Trophoblast cell (in vitro differentiated cells and primary cell): ENCODE measurements around the gene NELFA.
A peak's percentile ranks its signal among the peaks of the same experiment; 100 is the strongest.

Experiments
- DNase-seq, 2 donors: peaks; one replicate each; pipeline ENCODE4 v3.0.0-alpha.2; 2016
- H2AFZ ChIP-seq: 2 replicates; pipeline ENCODE4 v1.6.1; 2013; ENCODE audit warnings: low read length, moderate library complexity, mild to moderate bottlenecking; ENCODE audit not compliant: insufficient read depth, poor library complexity
- H2AK5ac ChIP-seq: 2 replicates; pipeline ENCODE4 v1.6.1; 2013; ENCODE audit warnings: mild to moderate bottlenecking, low read length
- H2BK120ac ChIP-seq: 2 replicates; pipeline ENCODE4 v1.6.1; 2013; ENCODE audit warnings: low read length, mild to moderate bottlenecking, moderate library complexity; ENCODE audit not compliant: insufficient read depth, poor library complexity
- H2BK12ac ChIP-seq: 2 replicates; pipeline ENCODE4 v1.6.1; 2013; ENCODE audit warnings: mild to moderate bottlenecking, low read length, moderate library complexity
- H2BK5ac ChIP-seq: 2 replicates; pipeline ENCODE4 v1.6.1; 2013; ENCODE audit warnings: low read length, low read depth, moderate library complexity, mild to moderate bottlenecking; ENCODE audit not compliant: poor library complexity
- H3K14ac ChIP-seq: 2 replicates; pipeline ENCODE4 v1.6.1; 2013; ENCODE audit warnings: mild to moderate bottlenecking, low read length
- H3K18ac ChIP-seq: 2 replicates; pipeline ENCODE4 v1.6.1; 2013; ENCODE audit warnings: mild to moderate bottlenecking, low read length
- H3K23ac ChIP-seq: 2 replicates; pipeline ENCODE4 v1.6.1; 2013; ENCODE audit warnings: low read length
- H3K27ac ChIP-seq: 2 replicates; pipeline ENCODE4 v1.5.1; 2013; ENCODE audit warnings: low read depth, mild to moderate bottlenecking, inconsistent platforms, low read length, moderate library complexity
- H3K27me3 ChIP-seq: 2 replicates; pipeline ENCODE4 v1.6.1; 2013; ENCODE audit warnings: inconsistent platforms, mild to moderate bottlenecking, low read length, moderate library complexity; ENCODE audit not compliant: insufficient read depth
- H3K36me3 ChIP-seq, 2 experiments: 1 replicate in 1 of 2; 2 replicates in 1 of 2; pipeline ENCODE4 v1.6.1; 2013; ENCODE audit warnings: low read length in 2 of 2, mild to moderate bottlenecking in 2 of 2, moderate library complexity in 1 of 2; ENCODE audit not compliant: insufficient read depth in 2 of 2, control insufficient read depth in 1 of 2
- H3K4ac ChIP-seq: 2 replicates; pipeline ENCODE4 v1.6.1; 2013; ENCODE audit warnings: low read depth, mild to moderate bottlenecking, low read length, moderate library complexity
- H3K4me1 ChIP-seq, 2 experiments: 1 replicate in 1 of 2; 2 replicates in 1 of 2; pipeline ENCODE4 v1.6.1; 2013; ENCODE audit warnings: low read length in 2 of 2, mild to moderate bottlenecking in 2 of 2, moderate library complexity in 1 of 2; ENCODE audit not compliant: insufficient read depth in 2 of 2, control insufficient read depth in 1 of 2
- H3K4me2 ChIP-seq: 2 replicates; pipeline ENCODE4 v1.6.1; 2013; ENCODE audit warnings: inconsistent platforms, mild to moderate bottlenecking, low read length, moderate library complexity
- H3K4me3 ChIP-seq: 2 replicates; pipeline ENCODE4 v1.5.1; 2013; ENCODE audit warnings: mild to moderate bottlenecking, low read depth, low read length, inconsistent platforms
- H3K79me1 ChIP-seq: one replicate; pipeline ENCODE4 v1.6.1; 2013; ENCODE audit warnings: low read length
- H3K79me2 ChIP-seq: 2 replicates; pipeline ENCODE4 v1.6.1; 2013; ENCODE audit warnings: low read length, mild to moderate bottlenecking; ENCODE audit not compliant: control insufficient read depth, insufficient read depth, poor library complexity
- H3K9ac ChIP-seq: 2 replicates; pipeline ENCODE4 v1.6.1; 2013; ENCODE audit warnings: mild to moderate bottlenecking, low read length
- H3K9me3 ChIP-seq: 2 replicates; pipeline ENCODE4 v1.6.1; 2013; ENCODE audit warnings: low read depth, mild to moderate bottlenecking, control low read depth, inconsistent platforms, low read length; ENCODE audit not compliant: insufficient read depth
- H4K12ac ChIP-seq: 2 replicates; pipeline ENCODE4 v1.6.1; 2013; ENCODE audit warnings: low read depth, mild to moderate bottlenecking, low read length, moderate library complexity
- H4K8ac ChIP-seq: 2 replicates; pipeline ENCODE4 v1.6.1; 2013; ENCODE audit warnings: low read depth, mild to moderate bottlenecking, low read length, moderate library complexity
- H4K91ac ChIP-seq: one replicate; pipeline ENCODE4 v1.6.1; 2013; ENCODE audit warnings: low read depth, mild to moderate bottlenecking, low read length, moderate library complexity
- WGBS: extraction: QIAGEN DNeasy Blood & Tissue Kit; methylation state at CpG from one replicate; pipeline ENCODE4 v1.1.7; 2013; ENCODE audit warnings: missing lambda C conversion rate; ENCODE audit not compliant: insufficient read length, insufficient coverage; ENCODE audit errors: extremely low coverage; 5-methylcytosine and 5-hydroxymethylcytosine counted together

The NELFA gene

DNA sequence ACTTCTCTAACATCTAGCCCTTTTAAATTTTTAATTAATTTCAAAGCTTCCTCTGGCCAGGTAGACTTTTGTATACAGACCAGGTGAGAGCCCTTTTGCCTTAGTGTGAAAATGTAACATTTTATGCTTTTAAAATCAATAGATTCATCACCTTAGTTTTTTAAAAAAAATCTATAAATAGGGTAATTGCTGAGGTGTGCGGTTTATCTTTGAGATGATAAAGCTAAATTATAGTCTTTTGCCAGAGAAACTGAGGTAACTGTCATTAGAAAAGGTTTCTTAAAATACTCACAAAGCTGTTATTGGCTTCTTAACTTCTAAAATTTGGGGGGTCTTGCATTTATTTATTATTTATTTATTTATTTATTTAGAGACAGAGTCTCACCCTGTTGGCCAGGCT lies 62.9 kb downstream of the NELFA start:
- Histone ChIP-seq H3K79me2 (no peaks in the 10 kb centered on the region), H3K18ac (no peak overlapping the region), H3K4ac (no peak overlapping the region), H3K36me3 (peaks cover 17 to 21% of the 10 kb centered on the region in 2 experiments), H4K91ac (no peak overlapping the region), H4K8ac (no peak overlapping the region), H4K12ac (no peak overlapping the region), H2BK120ac (no peak overlapping the region), H2AFZ (no peak overlapping the region), H3K79me1 (no peaks in the 10 kb centered on the region), H3K9ac (no peak overlapping the region), H3K23ac (no peak overlapping the region), H3K9me3 (no peaks in the 10 kb centered on the region), H3K4me3 (no peak overlapping the region), H3K14ac (no peak overlapping the region), H3K27me3 (no peaks in the 10 kb centered on the region), H2BK5ac (no peak overlapping the region), H3K4me1 (no peaks in the 10 kb centered on the region), H2AK5ac (no peak overlapping the region), H3K4me2 (no peak overlapping the region), H3K27ac (no peak overlapping the region), H2BK12ac (no peak overlapping the region)
- no peak for DNase-seq
- no CpG with 5 or more reads among the region's 1 CpG for WGBS

DNA sequence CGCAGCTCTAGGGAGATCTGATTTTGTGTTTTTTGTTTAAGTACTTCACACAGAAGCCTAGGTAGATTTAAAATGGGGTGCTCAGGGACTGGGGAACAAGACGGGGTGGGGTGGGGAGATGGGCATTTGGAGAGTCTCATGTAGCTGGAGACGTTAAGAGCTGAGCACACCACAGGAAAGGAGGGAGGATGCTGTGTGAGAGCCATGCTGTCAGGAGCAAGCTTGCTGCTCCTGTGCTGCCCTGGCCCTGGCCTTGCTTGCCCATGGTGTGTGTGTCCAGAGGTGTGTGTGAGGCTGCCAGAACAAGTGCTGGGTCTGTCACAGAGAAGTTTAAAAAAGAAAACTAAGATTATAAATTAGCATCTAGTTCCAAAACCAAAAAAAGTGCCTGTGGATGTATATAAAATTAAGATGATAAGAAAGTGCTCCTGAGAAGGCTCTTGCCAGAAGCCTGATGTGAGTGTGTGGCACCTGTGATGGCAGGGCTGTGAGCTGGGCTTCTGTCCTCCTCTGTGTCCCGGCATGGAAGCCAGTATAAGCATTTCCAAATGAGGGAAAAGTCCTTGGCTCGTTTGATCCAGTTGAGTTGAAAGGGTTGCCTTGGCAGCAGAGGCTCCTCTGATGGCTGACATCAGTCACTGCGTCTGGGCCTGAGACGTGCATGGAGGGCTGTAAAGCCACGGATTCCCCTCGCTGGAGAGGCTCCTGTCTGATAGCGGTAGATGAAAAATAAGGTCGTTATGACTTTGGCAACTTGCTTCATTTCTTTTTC lies 63.5 kb downstream of the NELFA start:
- no peak for DNase-seq
- Histone ChIP-seq H3K79me2 (no peaks in the 10 kb centered on the region), H2BK120ac (no peak overlapping the region), H3K4me3 (no peak overlapping the region), H2BK5ac (no peak overlapping the region), H3K14ac (no peak overlapping the region), H3K9me3 (no peaks in the 10 kb centered on the region), H4K8ac (no peak overlapping the region), H3K27ac (no peak overlapping the region), H3K79me1 (no peaks in the 10 kb centered on the region), H3K4me1 (no peaks in the 10 kb centered on the region), H3K18ac (no peak overlapping the region), H4K91ac (no peak overlapping the region), H2AFZ (no peak overlapping the region), H3K23ac (no peak overlapping the region), H3K4me2 (no peak overlapping the region), H3K36me3 (peaks cover 16 to 19% of the 10 kb centered on the region in 2 experiments), H2AK5ac (no peak overlapping the region), H3K4ac (no peak overlapping the region), H4K12ac (no peak overlapping the region), H2BK12ac (no peak overlapping the region), H3K27me3 (no peaks in the 10 kb centered on the region), H3K9ac (no peak overlapping the region)
- no CpG with 5 or more reads among the region's 11 CpGs for WGBS

DNA sequence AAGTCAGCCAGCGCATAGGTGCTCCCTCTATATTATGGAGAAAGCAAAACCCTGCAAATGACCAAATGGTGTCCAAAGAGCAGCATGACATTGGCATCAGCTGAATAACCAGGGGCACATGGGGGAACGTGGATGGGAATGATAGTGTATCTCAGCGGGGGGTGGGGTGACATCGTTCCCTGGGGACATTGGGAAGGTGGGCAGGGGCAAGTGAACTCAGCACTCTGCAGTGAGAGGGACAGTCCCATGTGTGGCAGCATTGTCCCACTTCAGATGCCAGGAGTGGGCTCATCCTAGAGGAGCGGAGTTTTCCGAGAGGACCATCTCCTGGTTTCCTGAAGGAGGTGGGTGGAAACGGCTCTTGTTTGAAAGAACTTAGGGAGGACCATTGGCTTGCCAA lies 64.8 kb downstream of the NELFA start:
- no peak overlapping the region for H2BK5ac ChIP-seq
- no peak overlapping the region for H2AK5ac ChIP-seq
- peak overlapping the region; percentile 30 for H3K23ac ChIP-seq
- H4K8ac ChIP-seq = no peak overlapping the region
- no CpG with 5 or more reads among the region's 7 CpGs for WGBS
- H2BK12ac ChIP-seq = no peak overlapping the region
- no peaks in the 10 kb centered on the region for H3K9me3 ChIP-seq
- peak overlapping the region; percentile 27 for H3K9ac ChIP-seq
- H3K4me1 ChIP-seq = peaks cover 2% of the 10 kb centered on the region in 2 experiments
- H2AFZ ChIP-seq = no peak overlapping the region
- no peak overlapping the region for H3K18ac ChIP-seq
- no peak overlapping the region for H3K4me2 ChIP-seq
- no peak overlapping the region for H3K4me3 ChIP-seq
- H3K79me2 ChIP-seq = no peaks in the 10 kb centered on the region
- no peak overlapping the region for H2BK120ac ChIP-seq
- H3K14ac ChIP-seq = no peak overlapping the region
- peaks cover 15 to 23% of the 10 kb centered on the region in 2 experiments for H3K36me3 ChIP-seq
- no peaks in the 10 kb centered on the region for H3K27me3 ChIP-seq
- no peaks in the 10 kb centered on the region for H3K79me1 ChIP-seq
- DNase-seq = no peak
- no peak overlapping the region for H4K12ac ChIP-seq
- no peak overlapping the region for H3K27ac ChIP-seq
- H4K91ac ChIP-seq = no peak overlapping the region
- H3K4ac ChIP-seq = no peak overlapping the region

DNA sequence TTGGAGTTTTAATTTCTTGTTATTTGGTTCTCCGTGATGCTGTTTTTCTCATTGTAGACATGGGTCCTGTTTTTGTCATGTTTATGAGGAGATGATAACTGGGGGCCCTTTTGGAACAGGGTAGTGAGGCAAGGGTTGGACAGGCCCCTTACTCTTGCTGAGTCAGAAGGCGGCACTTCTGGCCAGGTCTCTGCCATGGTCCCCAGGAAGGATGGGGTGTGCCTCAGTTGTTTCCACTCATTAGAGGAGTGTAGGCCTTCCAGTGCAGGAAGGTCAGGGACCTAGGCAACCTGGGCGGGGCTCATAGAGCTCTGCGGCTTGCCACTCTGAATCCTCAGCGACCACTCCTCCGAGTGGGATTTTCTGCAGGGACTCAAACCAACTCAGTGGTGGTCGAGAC lies 68.2 kb downstream of the NELFA start:
- Histone ChIP-seq H4K12ac (no peak overlapping the region), H3K27ac (no peak overlapping the region), H3K79me1 (no peaks in the 10 kb centered on the region), H3K36me3 (peaks cover 15 to 21% of the 10 kb centered on the region in 2 experiments), H3K27me3 (no peaks in the 10 kb centered on the region), H2BK12ac (no peak overlapping the region), H3K4ac (no peak overlapping the region), H2BK5ac (no peak overlapping the region), H2AFZ (no peak overlapping the region), H4K91ac (no peak overlapping the region), H3K23ac (no peak overlapping the region), H2AK5ac (no peak overlapping the region), H3K4me3 (no peak overlapping the region), H3K14ac (no peak overlapping the region), H3K18ac (no peak overlapping the region), H3K9ac (no peak overlapping the region), H3K4me1 (peaks cover 2% of the 10 kb centered on the region in 2 experiments), H3K9me3 (no peaks in the 10 kb centered on the region), H3K4me2 (no peak overlapping the region), H4K8ac (no peak overlapping the region), H2BK120ac (no peak overlapping the region), H3K79me2 (no peaks in the 10 kb centered on the region)
- no peak for DNase-seq
- WGBS = no CpG with 5 or more reads among the region's 7 CpGs
